Ramos (cell line): ENCODE data around the gene HSF2BP.
"Not testable (repeated sequence)": the region's sequence is repeated elsewhere in the genome, so short reads cannot be mapped to it uniquely, and the experiment has no call there.

Experiments used
- in situ Hi-C: fragments of 300-500 bp; cut with MboI; formaldehyde crosslinking; loops from one replicate; pipeline ENCODE4 v1.14.3; 2022; ENCODE audit warnings: low sequenced_read_pairs; ENCODE audit not compliant: unreplicated experiment

The HSF2BP gene

GRCh38 chr21:43603233-43603626, 56.1 kb downstream of the HSF2BP start:
- in situ Hi-C loops = no loop called here

DNA sequence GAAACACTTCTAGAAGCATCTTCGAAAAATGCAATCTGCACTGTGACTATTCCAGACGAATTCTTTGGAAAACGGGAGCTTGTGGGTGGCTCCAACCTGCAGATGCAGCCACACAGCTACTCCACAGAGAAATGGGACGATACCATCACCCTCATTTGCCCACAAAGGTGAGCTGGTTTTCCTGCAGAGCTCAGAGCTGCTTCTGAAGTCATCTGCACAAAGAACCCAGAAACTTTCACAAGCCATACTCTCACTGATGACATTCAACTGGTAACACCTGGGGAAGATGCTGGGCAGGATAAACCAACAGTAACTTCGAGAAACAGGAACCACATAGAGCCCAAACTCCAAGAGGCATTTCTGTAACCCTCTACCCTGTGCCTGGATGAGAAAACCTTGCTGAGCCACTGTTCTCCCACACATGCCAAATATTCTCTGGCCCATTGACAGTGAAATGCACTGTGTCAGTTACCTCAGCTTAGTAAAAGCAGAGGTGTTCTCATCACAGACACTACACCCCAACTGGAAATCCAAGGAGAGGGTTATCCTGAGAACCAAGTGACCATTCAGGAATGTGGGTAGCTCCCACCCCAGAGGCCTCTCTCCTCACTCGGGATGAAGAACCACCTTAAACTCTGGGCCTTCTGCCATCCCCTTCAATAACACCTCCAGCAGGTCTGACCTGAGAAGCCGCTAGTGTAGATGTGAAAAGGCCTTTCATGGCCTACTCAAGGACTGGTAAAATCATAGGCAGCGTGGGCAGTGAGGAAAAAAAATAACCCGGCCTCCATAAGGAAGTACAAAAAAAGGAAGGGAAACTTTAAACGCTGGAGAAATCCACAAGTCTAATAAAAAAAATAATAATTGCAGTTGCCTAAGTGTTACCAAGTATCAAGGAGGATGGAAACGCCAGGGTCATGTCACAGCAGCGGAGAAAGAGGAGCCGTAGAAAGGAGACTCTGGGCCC, 56.7 kb downstream of the HSF2BP start:
- in situ Hi-C loops = no loop called here

- in situ Hi-C loops = no loop called here
Observed at GRCh38 chr21:43600642-43601402, 58.5 kb downstream of the HSF2BP start.

DNA sequence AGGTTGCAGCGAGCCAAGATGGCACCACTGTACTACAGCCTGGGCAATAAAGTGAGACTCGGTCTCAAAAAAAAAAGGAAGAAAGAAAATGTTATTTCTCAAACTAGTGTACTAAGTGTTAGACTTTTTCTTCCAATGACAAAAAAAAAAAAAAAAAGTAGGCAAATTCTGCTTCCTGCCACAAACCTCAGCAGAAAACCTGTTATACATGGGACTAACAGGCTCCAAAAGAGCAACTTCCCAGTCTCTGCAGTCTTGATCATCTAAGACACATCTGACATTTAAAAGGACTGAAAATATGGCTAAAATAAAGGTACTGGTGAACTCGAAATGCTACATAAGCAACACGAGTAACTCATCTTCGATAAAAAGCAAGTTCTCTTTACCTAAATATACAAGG, 59.6 kb downstream of the HSF2BP start:
- in situ Hi-C loops = no loop called here

DNA sequence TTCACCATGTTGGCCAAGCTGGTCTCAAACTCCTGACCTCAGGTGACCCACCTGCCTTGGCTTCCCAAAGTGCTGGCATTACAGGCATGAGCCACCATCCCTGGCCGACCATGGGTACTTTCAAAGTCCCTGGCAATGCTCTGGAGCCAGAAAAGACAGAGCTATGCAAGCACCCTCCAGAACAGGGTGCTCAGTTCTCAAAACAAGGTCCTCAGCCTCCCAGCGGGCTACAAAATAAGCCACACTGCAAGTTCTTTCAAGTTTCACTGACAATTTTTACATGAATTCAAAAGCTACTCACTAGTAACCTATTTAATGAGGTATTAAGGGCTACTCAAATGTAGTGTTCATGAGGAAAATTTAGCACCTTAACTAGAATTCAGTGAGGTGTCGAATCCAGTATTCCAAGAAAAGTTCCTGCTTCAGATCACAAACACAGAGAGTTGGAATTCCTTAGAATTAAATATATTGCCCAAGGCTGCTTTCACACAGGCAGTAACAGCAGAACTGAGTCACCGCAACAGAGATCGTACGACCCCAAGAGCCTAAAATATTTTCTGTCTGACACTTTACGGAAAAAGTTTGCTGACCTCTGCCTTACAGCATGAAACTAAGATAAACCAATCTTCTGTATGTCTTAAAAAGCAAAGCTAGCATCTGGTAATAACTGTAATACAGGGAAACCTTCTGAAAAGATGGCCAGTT, 60.7 kb downstream of the HSF2BP start:
- in situ Hi-C loops = no loop called here

GRCh38 chr21:43597540-43598250, 61.6 kb downstream of the HSF2BP start:
- in situ Hi-C loops = no loop called here

DNA sequence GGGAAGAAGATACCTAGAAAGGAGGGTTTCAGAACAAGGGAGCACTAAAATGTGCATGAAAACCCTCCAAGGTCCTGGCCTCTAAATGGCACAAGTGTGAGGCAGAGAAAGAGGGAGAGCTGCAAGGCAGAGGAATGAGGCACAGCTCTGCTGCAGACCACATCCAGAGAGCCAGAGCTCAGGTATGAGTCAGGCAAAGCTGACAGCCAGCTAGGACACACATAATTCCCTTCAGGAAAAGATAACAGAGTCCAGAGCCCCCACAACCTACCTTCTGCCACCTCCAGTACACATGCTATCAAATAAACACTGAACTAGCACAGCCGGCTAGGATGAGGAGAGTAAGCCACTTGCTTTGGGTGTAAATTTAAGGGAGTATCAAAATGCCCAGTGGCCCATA, 62.2 kb downstream of the HSF2BP start:
- in situ Hi-C loops = no loop called here

- in situ Hi-C loops = no loop called here
Observed at GRCh38 chr21:43596616-43597015, 62.7 kb downstream of the HSF2BP start.

DNA sequence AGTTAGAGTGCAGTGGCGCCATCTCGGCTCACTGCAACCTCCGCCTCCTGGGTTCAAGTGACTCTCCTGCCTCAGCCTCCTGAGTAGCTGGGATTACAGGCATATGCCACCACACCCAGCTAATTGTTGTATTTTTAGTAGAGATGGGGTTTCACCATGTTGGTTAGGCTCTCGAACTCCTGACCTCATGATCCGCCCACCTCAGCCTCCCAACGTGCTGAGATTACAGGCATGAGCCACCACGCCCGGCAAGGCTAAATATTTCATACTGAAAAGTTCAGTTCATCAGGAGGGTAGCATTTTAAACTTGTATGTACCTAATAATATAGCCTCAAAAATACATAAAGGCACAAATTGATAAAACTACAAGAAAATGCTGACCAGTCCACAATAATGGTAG, 63.5 kb downstream of the HSF2BP start:
- in situ Hi-C loops = not testable (repeated sequence)

- in situ Hi-C loops = no loop called here
Observed at GRCh38 chr21:43593078-43593477, 66.2 kb downstream of the HSF2BP start.

DNA sequence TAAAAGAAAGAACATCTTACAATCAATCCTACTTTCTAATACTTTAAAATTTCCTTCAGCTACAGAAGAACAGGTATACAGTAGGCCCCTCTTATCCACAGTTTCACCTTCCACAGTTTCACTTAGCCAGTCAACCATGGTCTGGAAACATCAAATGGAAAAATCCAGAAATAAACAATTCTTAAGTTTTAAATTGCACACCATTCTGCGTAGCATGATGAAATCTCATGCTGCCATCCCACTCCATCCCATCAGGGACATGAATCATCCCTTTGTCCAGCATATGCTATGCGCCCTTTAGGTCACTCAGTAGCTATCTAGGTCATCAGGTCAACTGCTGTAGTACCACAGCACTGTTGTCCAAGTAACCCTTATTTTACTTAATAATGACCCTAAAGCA, 67.7 kb downstream of the HSF2BP start:
- in situ Hi-C loops = no loop called here

DNA sequence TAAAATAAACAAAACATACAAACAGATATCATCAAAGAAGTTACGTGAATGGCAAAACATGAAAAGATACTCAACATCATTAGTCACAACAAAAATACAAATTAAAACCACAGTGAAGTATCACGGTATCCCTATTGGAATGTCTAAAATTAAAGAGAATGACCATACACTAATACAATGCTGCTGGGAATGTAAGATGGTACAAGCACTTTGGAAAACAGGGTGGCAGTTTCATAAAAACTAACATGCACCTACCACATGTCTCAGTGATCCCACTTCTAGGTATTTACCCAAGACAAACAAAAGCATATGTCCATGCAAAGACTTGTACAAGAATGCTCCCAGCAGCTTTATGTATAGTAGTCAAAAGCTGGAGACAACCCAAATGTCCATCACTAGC, 69.1 kb downstream of the HSF2BP start:
- in situ Hi-C loops = no loop called here

DNA sequence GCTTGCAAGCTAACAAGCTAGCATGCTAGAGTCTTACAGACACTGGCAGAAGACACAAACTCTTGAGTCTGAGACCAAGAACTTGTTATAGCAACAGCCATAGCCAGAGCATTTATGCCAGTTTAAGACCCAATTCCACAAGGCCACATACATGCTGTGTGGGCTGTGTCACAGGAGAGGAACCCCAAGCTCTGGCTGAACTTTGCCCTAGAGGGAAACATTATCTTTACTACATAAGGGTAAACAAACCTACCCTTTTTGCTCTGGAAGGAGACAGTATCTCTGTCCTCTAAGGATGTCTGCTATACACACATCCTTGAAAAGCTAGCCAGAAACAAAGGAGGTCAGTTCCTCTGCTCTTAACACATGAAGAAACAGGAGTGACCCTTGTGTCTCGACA, 70.3 kb downstream of the HSF2BP start:
- in situ Hi-C loops = no loop called here

GRCh38 chr21:43585924-43586413, 73.3 kb downstream of the HSF2BP start:
- in situ Hi-C loops = no loop called here

DNA sequence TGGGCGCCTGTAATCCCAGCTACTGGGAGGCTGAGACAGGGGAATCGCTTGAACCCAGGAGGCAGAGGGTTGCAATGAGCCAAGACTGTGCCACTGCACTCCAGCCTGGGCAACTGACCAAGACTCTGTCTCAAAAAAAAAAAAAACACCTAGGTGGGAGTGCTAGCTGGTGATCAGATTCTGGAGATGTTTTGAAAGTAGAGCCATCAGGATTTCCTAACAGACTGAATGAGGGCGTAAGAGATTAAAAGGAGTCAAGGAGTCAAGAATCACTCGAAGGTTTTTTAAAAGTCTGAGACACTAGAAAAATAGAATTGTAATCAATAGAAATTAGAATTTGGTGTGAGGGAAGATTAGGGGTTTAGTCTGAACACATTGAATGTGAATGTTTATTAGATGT, 73.8 kb downstream of the HSF2BP start:
- in situ Hi-C loops = no loop called here

- in situ Hi-C loops = no loop called here
Observed at GRCh38 chr21:43581453-43581852, 77.8 kb downstream of the HSF2BP start.

GRCh38 chr21:43578677-43579303, 80.5 kb downstream of the HSF2BP start:
- in situ Hi-C loops = no loop called here

DNA sequence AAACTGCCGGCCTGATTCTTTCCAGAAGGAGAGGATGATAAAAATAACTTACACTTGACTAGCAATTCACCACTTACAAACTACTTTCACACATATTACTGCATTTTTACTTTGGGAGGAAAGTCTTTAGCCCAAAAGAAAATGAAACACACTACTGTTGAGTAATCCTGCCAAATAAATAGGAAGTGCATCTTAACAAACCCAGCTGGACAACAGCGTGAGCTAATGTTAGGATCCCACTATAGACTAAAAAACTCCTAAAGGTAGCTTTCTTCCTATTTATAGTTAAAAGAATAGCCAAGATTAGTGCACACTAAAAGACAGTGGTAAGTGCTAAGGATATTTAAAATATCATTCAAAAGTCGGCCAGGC, 83.8 kb downstream of the HSF2BP start:
- in situ Hi-C loops = no loop called here

- in situ Hi-C loops = no loop called here
Observed at GRCh38 chr21:43574741-43575472, 84.4 kb downstream of the HSF2BP start.
